Activated naive CD8-positive, alpha-beta T cell (primary cell): ENCODE data around the gene BCAR3.
"Not testable (repeated sequence)": the region's sequence is repeated elsewhere in the genome, so short reads cannot be mapped to it uniquely, and the experiment has no call there.

Source experiments
- H3K27ac Mint-ChIP-seq: one replicate; pipeline ENCODE4 v1.8.0; 2021; ENCODE audit warnings: mixed read lengths
- H3K27me3 Mint-ChIP-seq: one replicate; pipeline ENCODE4 v1.8.0; 2021; ENCODE audit warnings: mixed read lengths
- H3K36me3 Mint-ChIP-seq: one replicate; pipeline ENCODE4 v1.8.0; 2021; ENCODE audit warnings: mixed read lengths
- H3K4me1 Mint-ChIP-seq: one replicate; pipeline ENCODE4 v1.8.0; 2021; ENCODE audit warnings: low read depth, mixed read lengths
- H3K4me3 Mint-ChIP-seq: one replicate; pipeline ENCODE4 v1.8.0; 2021; ENCODE audit warnings: mild to moderate bottlenecking, mixed read lengths
- H3K9me3 Mint-ChIP-seq: one replicate; pipeline ENCODE4 v1.8.0; 2021; ENCODE audit warnings: low read depth, mixed read lengths

BCAR3 gene

DNA sequence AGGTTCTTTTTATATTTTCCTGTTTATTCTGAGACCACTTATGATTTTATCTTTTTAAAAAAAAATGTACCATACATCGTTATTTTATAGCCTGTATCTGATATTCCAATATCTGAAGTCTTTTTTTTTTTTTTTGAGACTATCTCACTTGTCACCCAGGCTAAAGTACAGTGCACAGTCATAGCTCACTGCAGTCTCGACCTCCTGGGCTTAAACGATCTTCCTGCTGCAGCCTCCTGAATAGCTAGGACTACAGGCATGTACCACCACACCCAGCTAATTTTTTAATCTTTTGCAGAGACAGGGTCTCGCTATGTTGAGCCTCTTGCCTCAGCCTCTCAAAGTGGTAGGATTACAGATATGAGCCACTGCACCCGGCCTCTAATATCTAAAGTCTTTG is 25.1 kb downstream of the BCAR3 start:
- Mint-ChIP-seq H3K4me1 (no peaks in the 10 kb centered on the region), H3K4me3 (no peak overlapping the region), H3K27me3 (no peaks in the 10 kb centered on the region), H3K36me3 (no peaks in the 10 kb centered on the region), H3K27ac (no peak overlapping the region), H3K9me3 (peaks cover 3% of the 10 kb centered on the region)

DNA sequence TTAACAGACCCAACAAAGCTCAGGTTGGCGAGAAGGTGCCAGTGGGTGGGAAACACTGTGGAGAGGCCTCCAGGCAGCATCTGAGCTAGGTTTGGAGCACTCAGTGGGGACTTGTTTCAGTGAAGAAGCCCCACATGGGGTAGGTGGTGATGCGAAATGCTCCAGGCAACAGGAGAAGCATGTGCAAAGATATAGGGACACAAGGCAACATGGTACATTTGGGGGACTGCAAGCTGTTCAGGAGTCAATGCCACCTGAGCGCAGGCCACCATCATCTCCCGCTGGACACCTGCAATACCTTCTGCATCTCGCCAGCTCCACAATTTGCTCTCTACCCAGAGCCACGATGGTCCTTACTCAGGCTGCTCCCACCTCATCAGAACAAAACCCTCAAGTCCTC is 28.0 kb downstream of the BCAR3 start:
- peaks cover 3% of the 10 kb centered on the region for H3K9me3 Mint-ChIP-seq
- H3K27ac Mint-ChIP-seq = no peak overlapping the region
- no peaks in the 10 kb centered on the region for H3K36me3 Mint-ChIP-seq
- no peaks in the 10 kb centered on the region for H3K27me3 Mint-ChIP-seq
- no peak overlapping the region for H3K4me3 Mint-ChIP-seq
- H3K4me1 Mint-ChIP-seq = no peaks in the 10 kb centered on the region

DNA sequence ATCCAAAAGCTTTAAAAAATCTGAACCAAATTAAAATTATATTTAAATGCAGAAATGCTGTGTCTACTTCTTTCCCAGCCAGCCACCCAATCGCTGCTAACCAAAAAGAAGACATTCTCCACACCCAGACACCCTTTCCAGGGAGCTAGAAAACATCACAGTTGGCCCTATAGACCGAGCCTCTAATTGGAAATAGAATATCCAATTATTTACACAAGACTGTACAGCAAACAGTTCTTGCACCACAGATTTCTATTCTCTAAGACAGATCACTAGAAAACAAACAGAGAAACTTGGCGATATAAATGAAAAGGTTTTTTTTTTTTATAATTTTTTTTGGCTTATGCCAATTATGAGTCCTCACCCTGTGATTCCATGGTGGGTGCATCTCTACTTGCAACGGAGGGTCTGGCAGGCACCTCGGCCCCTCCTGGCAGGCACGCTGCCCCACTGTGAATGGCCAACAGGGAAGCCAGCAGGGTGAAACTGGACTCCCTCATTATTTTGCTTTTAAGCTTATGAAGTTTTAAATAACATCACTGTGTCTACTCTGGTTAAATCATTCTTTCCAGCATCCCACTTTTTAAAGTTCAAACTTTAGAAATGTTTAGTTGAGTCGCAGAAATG is 29.2 kb downstream of the BCAR3 start:
- H3K27me3 Mint-ChIP-seq = no peaks in the 10 kb centered on the region
- H3K27ac Mint-ChIP-seq = no peak overlapping the region
- H3K9me3 Mint-ChIP-seq = peaks cover 3% of the 10 kb centered on the region
- no peaks in the 10 kb centered on the region for H3K4me1 Mint-ChIP-seq
- H3K36me3 Mint-ChIP-seq = no peaks in the 10 kb centered on the region
- no peak overlapping the region for H3K4me3 Mint-ChIP-seq

DNA sequence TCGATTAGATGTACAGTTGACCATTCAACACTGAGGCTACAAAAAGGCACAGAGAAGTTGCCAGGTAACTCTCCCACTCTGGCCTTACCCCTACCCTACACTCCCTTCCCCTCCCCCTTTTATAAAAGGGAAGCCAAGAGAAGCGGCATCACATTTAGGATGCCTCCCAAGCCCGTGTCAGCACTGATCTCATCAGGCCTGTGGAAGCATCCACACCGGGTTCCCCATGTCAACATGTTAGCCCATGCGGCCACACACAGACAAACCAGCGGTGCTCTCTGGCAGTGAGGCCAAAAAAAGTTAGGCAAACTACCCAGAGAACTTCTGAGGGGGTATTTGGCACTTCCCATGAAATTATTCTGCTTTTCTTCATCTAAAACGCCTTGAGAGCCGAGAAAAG is 29.9 kb downstream of the BCAR3 start:
- Mint-ChIP-seq H3K9me3 (peaks cover 3% of the 10 kb centered on the region), H3K36me3 (no peaks in the 10 kb centered on the region), H3K27ac (no peak overlapping the region)

DNA sequence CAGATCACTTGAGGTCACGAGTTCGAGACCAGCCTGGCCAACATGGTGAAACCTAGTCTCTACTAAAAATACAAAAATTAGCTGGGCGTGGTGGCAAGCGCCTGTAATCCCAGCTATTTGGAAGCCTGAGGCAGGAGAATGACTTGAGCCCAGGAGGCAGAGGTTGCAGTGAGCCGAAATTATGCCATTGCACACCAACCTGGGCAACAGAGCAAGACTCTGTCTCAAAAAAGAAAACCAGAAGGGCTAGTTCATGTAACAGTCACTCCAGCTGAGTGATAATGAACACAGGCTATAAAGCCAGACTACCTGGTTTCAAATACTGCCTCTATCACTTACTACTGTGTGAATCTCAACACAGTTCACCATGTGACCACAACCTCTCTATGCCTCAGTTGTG is 31.5 kb downstream of the BCAR3 start:
- not testable (repeated sequence) for H3K36me3 Mint-ChIP-seq, H3K27me3 Mint-ChIP-seq, H3K9me3 Mint-ChIP-seq, H3K27ac Mint-ChIP-seq, H3K4me3 Mint-ChIP-seq, H3K4me1 Mint-ChIP-seq

More for the DNA sequence above, 29.9 kb downstream of the BCAR3 start:
- Mint-ChIP-seq H3K27me3 (no peaks in the 10 kb centered on the region), H3K4me1 (no peaks in the 10 kb centered on the region), H3K4me3 (no peak overlapping the region)

DNA sequence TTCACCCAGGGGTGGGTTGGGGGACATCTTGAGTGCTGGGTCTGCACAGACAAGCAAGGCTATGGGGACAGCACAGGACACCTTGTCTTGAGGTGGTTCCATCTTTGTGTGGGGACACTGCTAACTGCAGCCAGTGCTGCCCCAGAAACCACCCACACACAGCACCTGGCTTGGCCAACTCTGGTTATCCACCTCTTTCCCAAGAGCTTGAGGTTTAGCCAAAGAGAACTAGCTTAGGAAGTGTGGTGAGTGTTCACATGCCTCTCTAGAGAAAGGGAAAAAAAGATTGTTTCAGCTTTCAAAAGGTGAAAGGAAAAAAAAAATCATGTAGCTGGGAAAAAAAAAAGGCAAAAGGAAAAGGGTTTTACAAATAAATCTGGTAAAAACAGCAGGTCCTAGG is 32.4 kb downstream of the BCAR3 start:
- H3K27me3 Mint-ChIP-seq = no peaks in the 10 kb centered on the region

DNA sequence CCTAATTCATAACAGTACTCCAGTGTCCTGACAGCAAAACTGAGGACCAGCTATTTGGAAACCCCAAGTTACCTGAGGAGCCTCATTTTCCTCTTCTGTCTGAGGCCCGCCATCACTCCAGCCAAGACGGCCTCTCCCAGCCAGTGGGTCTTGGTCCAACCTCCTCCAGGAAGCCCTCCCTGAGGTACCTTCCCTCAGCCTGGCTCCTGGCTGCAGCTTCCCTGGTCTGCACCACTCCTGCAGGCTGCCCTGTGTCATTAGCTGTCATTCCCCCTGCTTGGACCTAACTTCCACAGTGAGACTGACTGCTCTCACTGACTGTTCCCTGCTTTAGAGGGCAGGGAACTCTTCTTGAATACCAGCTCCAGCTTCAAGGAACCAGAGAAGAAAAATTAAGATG is 33.0 kb downstream of the BCAR3 start:
- Mint-ChIP-seq H3K4me1 (peaks cover 8% of the 10 kb centered on the region), H3K9me3 (no peaks in the 10 kb centered on the region), H3K36me3 (no peaks in the 10 kb centered on the region), H3K27ac (no peak overlapping the region), H3K4me3 (no peak overlapping the region), H3K27me3 (no peaks in the 10 kb centered on the region)

More for the DNA sequence above, 32.4 kb downstream of the BCAR3 start:
- Mint-ChIP-seq H3K4me1 (peaks cover 2% of the 10 kb centered on the region), H3K4me3 (no peak overlapping the region), H3K36me3 (no peaks in the 10 kb centered on the region), H3K9me3 (no peaks in the 10 kb centered on the region), H3K27ac (no peak overlapping the region)

DNA sequence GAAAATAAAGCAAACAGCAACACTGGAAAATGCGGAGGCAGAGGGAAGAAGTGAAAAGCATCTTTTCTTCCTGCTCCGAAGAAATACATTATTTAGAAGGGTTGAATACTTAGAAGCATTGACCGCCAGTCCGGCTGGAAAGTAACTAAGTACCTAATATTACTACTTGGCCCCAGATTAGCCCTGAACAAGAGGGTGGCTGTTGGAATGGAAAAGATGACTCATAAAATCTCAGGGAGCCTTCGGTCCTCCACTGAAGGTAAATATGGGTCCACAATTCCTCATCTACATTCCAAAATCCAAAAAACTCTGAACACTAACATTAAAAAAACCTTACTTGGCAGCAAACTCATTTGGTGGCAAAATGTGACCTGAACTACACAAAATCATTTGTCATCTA is 40.1 kb downstream of the BCAR3 start:
- H3K36me3 Mint-ChIP-seq = no peaks in the 10 kb centered on the region
- no peaks in the 10 kb centered on the region for H3K9me3 Mint-ChIP-seq
- H3K4me3 Mint-ChIP-seq = no peak overlapping the region
- no peak overlapping the region for H3K27ac Mint-ChIP-seq
- no peaks in the 10 kb centered on the region for H3K27me3 Mint-ChIP-seq
- peaks cover 10% of the 10 kb centered on the region for H3K4me1 Mint-ChIP-seq

DNA sequence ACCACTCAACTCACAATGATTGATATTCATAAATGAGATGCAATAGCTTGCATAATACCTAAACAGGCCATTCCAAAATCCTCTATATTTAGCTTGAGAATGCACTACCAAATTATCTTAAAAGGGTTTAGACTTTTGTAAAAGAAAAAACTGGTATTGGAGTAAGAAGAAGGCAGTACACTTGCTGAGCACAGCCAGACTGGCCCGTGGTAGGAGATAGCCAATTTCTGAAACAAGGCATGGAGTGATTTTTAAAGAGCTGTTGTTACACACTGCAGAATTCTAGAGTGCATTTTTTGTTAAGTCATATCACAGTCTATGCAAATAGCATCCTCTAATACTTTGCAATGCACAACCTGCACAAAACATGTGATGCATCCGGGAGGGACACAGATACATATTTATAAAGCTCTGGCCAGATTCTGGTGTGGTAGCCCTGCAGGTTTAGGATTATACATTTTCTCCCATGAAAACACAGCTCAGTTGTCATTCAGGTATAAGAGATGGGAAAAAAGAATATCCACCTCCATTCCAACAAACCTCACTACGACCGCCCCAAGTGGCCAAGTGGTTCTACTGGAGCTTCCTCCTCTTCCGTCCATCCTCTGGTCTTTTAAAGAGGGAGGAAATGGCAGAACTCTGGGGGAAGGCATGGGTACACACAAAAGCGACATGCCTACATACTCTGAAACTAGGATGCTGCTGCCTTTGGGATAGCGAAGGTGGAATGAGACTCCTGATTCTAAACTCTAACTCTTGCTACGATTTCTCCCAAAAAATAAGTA is 40.8 kb downstream of the BCAR3 start:
- Mint-ChIP-seq H3K36me3 (no peaks in the 10 kb centered on the region), H3K27ac (no peak overlapping the region), H3K9me3 (no peaks in the 10 kb centered on the region), H3K4me1 (peaks cover 10% of the 10 kb centered on the region), H3K4me3 (no peak overlapping the region), H3K27me3 (no peaks in the 10 kb centered on the region)

DNA sequence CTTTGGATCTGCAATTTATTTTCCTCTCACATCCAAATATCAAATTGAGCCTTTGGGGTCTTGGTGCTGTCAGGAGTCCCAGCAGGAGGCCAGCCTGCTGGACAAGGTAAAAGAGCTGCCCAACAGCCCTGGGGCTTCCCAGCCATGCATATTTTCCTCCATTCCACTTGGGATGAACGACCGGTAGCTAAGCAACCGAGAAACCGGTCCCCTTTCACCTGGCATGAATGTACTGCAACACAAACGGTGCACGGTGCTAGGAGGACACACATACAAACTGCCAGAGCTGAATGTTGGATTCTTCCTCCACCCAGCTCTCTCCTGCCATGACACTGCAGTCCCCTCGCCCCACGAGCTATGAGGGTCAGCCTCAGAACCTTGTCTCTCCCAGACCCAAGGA is 42.7 kb downstream of the BCAR3 start:
- no peaks in the 10 kb centered on the region for H3K9me3 Mint-ChIP-seq
- no peak overlapping the region for H3K27ac Mint-ChIP-seq
- H3K4me1 Mint-ChIP-seq = peaks cover 6% of the 10 kb centered on the region
- no peaks in the 10 kb centered on the region for H3K36me3 Mint-ChIP-seq
- no peaks in the 10 kb centered on the region for H3K27me3 Mint-ChIP-seq
- no peak overlapping the region for H3K4me3 Mint-ChIP-seq

DNA sequence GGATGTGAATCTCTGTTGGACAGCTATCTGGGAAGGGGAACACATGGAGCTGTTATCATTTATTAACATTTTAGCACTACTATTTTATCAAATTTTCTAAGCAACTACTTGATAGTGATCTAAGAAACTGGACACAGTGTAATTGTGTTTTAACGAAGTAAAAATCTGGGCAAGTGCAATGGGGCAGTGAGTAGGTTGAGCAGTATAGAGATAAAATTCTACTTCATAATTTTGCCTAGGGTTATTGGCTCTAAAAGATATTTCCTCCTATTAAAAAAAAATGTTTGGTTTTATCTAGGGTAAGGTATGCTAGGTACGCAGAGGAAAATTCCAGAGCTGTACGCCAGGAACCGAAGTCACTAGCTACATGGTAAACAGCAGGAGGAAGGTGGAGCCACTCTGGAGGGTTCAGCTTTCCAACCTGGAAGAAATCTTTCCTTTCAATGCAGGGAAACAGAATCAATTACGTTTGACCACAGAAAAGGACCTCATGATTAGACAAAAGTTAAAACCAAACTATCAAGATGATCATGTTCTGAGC is 43.3 kb downstream of the BCAR3 start:
- Mint-ChIP-seq H3K9me3 (no peaks in the 10 kb centered on the region), H3K27me3 (no peaks in the 10 kb centered on the region), H3K27ac (no peak overlapping the region), H3K36me3 (no peaks in the 10 kb centered on the region), H3K4me3 (no peak overlapping the region), H3K4me1 (no peaks in the 10 kb centered on the region)

DNA sequence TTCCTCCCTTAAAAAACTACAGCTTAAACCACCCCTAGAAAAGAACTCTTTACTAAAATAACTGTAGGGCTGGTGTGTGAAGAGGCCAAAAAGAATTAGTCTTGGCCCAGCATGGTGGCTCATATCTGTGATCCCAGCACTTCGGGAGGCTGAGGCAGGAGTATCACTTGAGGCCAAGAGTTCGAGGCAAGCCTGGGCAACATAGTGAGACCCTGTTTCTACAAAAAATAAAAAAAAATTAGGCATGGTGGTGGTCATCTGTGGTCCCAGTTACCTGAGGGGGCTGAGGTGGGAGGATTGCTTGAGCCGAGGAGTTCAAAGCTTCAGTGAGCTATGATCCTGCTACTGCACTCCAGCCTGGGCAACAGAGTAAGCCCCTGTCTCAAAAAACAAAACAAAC is 44.9 kb downstream of the BCAR3 start:
- Mint-ChIP-seq H3K27me3 (no peaks in the 10 kb centered on the region), H3K4me1 (no peaks in the 10 kb centered on the region), H3K36me3 (no peaks in the 10 kb centered on the region), H3K9me3 (no peaks in the 10 kb centered on the region), H3K4me3 (no peak overlapping the region), H3K27ac (no peak overlapping the region)

DNA sequence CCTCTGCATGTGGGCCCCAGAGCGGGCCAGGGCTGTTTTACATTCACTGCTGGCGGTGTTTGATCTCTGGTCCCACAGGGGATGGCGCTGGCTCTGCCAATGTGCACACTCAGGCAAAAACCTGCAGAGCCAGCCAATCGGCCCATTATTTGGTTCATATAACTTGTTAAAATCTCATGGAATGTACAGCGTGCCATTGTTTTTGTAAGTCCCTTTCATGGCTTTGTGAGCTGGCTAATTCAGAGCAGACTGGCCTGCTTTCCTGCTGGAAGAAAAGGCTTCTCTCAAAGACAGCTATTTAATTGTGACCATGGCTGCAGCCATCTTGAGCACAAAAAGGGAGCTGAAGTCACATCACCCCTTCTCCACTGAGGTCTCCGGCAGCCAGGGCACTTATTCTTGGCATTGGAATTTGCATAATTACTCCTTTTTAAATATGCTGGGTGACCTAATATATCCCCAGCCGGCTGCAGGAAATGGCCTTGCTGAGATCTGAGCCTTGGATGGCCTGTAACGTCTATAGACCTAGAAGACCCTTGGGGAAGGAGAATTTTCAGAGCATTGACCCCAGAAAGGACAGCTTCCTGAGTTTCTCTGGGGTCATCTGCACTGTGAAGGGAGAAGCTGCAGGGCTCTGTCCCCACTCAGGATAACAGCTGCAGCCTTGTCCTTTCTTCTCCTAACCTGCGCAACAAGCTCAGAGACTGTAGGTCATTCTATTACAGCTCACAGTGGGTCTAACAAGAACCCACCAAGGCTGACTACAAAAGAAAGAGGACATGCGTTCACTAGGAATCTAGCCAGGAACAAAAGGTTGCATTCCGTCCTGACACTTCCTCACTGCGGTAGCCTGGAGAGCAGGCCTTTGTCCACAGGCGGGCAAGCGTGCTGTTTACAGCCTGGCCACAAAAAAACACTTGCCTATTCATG is 45.8 kb downstream of the BCAR3 start:
- Mint-ChIP-seq H3K36me3 (no peaks in the 10 kb centered on the region), H3K27me3 (no peaks in the 10 kb centered on the region), H3K9me3 (no peaks in the 10 kb centered on the region), H3K4me3 (no peak overlapping the region), H3K4me1 (no peaks in the 10 kb centered on the region), H3K27ac (no peak overlapping the region)

DNA sequence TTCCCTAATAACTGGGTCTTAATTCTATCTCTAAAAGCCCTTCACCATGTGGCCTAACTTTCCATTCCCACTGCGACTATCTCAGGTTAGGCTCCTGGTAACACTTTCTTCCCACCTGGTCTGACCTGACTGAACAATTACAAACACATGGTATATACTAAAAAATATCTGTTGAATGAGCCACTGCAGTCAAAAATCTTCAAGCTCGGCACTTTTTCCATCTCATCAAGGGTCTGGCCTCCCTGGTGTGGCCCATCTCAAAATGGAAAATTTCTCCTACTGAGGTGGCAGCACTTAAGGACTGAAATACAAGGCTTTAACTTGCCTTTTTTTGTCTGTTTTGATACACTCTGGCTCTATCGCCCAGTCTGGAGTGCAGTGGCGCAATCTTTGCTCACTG is 48.3 kb downstream of the BCAR3 start:
- Mint-ChIP-seq H3K9me3 (no peaks in the 10 kb centered on the region), H3K27ac (no peak overlapping the region), H3K36me3 (no peaks in the 10 kb centered on the region), H3K4me3 (no peak overlapping the region), H3K27me3 (no peaks in the 10 kb centered on the region), H3K4me1 (no peaks in the 10 kb centered on the region)
